PFSK-1 (cell line): ENCODE results near the gene IGF2BP3.

Experiments used
- FOXP2 ChIP-seq: optimal IDR thresholded peaks from 2 replicates; pipeline ENCODE3; 2011; ENCODE audit warnings: borderline replicate concordance, control low read depth, inconsistent platforms; ENCODE audit not compliant: insufficient read depth; ENCODE audit errors: extremely low read length, extremely low read depth
- POLR2AphosphoS5 ChIP-seq: IDR thresholded peaks from 2 replicates; pipeline ENCODE4 v1.6.1; 2012; ENCODE audit warnings: low read depth, mild to moderate bottlenecking, control low read depth, low read length, moderate library complexity
- SIN3A ChIP-seq: IDR thresholded peaks from 2 replicates; pipeline ENCODE4 v1.6.1; 2012; ENCODE audit warnings: mild to moderate bottlenecking, low read length, moderate library complexity, borderline replicate concordance; ENCODE audit not compliant: insufficient read depth
- TAF1 ChIP-seq: IDR thresholded peaks from 2 replicates; pipeline ENCODE4 v1.6.1; 2012; ENCODE audit warnings: low read length, control low read depth, borderline replicate concordance; ENCODE audit not compliant: insufficient read depth
- TF ChIP-seq, protein P1 (sequence below), 2 experiments: IDR thresholded peaks; 2 replicates each; pipeline versions ENCODE4 v1.6.1 to v1.8.0; 2011 to 2012; ENCODE audit warnings: low read depth in 2 of 2, low read length in 2 of 2, control low read depth in 1 of 2, inconsistent platforms in 1 of 2, mild to moderate bottlenecking in 1 of 2, moderate library complexity in 1 of 2; ENCODE audit not compliant: insufficient read depth in 1 of 2

IGF2BP3 gene

DNA sequence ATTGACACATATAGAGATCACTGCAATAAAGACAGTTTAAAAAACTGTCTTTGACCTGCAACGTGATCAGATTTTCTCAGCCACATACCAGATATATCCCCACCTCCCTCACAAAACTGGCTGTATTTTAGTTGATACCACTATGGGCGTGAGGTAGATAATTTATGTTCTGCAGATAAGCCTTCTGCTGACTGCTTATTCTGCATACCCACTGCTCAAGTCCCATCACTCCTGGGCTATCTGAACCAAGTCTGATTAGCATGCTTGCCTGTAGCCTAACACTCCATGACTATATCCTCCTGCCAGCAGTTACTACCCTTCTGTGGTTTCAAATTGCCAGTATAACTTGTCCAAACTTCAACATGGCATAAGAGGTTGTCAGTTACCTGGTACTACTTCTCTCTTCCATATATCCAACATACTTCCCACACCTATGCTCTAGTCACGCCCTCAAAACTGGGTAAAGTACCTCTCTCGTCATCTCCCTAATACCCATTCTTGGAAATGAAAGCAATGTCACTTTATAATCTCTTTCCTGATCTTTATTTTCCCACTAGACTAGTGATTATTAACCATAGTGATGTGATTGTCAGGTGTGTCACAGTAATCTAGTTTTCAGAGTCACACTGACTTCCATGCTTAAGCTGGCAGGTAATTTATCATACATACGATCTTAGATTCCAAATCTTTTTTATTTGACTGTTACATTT is 100.4 kb downstream of the IGF2BP3 start:
- TF ChIP-seq, protein P1, sequence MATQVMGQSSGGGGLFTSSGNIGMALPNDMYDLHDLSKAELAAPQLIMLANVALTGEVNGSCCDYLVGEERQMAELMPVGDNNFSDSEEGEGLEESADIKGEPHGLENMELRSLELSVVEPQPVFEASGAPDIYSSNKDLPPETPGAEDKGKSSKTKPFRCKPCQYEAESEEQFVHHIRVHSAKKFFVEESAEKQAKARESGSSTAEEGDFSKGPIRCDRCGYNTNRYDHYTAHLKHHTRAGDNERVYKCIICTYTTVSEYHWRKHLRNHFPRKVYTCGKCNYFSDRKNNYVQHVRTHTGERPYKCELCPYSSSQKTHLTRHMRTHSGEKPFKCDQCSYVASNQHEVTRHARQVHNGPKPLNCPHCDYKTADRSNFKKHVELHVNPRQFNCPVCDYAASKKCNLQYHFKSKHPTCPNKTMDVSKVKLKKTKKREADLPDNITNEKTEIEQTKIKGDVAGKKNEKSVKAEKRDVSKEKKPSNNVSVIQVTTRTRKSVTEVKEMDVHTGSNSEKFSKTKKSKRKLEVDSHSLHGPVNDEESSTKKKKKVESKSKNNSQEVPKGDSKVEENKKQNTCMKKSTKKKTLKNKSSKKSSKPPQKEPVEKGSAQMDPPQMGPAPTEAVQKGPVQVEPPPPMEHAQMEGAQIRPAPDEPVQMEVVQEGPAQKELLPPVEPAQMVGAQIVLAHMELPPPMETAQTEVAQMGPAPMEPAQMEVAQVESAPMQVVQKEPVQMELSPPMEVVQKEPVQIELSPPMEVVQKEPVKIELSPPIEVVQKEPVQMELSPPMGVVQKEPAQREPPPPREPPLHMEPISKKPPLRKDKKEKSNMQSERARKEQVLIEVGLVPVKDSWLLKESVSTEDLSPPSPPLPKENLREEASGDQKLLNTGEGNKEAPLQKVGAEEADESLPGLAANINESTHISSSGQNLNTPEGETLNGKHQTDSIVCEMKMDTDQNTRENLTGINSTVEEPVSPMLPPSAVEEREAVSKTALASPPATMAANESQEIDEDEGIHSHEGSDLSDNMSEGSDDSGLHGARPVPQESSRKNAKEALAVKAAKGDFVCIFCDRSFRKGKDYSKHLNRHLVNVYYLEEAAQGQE (IDR thresholded peaks at IDR 0.05; ENCODE audit: insufficient read depth in 1 of 2, low read depth in 2 of 2, low read length in 2 of 2): no peak

DNA sequence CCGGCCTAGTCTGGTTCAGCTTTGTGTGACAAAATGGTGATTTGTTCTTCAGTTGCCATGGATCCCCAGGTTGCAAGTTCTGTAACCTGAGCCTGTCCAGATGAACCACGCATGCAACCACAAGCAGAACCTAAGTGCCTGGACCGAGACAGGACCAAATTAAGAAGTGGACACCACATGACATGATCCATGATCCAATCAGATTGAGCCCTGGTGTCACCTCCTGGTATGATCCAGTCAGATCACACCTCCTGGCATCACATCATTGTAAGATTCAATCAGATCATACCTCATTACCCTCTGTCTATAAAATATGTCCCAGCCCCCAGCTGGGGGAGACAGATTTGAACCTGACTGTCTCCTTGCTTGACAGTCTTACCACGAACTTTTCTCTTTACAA is 101.2 kb downstream of the IGF2BP3 start:
- TF ChIP-seq TAF1 (no peak), FOXP2 (no peak), SIN3A (no peak), POLR2AphosphoS5 (no peak)
- TF ChIP-seq, protein P1 (IDR thresholded peaks at IDR 0.05; ENCODE audit: insufficient read depth in 1 of 2, low read depth in 2 of 2, low read length in 2 of 2): no peak

DNA sequence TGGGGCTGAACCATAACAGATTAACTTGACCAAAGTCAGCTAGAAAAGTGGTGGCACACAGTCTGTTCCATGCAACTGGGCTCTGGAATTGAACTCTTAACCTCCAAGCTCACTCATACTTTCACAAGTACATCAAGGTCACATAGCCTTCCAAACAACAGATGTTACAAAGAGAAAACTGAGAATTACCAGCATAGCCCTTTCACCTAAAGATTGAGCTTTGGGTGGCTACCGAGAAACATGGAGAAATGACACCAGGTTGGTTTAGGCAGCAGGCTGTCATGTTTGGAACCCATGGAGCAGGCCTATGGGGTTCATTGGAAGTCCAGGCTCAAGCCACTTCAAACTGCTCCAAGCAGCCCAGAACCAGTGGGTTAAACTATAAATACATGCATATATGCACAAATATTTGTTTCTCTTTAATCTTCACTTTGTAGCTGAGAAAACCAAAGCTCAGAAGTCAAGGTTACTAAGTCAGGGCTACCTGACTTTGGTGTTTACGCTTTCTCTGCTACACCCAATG is 112.1 kb downstream of the IGF2BP3 start:
- TF ChIP-seq POLR2AphosphoS5: no peak
- no peak for TF ChIP-seq FOXP2
- no peak for TF ChIP-seq SIN3A
- TF ChIP-seq TAF1: no peak
- TF ChIP-seq, protein P1 (IDR thresholded peaks at IDR 0.05; ENCODE audit: insufficient read depth in 1 of 2, low read depth in 2 of 2, low read length in 2 of 2): no peak

DNA sequence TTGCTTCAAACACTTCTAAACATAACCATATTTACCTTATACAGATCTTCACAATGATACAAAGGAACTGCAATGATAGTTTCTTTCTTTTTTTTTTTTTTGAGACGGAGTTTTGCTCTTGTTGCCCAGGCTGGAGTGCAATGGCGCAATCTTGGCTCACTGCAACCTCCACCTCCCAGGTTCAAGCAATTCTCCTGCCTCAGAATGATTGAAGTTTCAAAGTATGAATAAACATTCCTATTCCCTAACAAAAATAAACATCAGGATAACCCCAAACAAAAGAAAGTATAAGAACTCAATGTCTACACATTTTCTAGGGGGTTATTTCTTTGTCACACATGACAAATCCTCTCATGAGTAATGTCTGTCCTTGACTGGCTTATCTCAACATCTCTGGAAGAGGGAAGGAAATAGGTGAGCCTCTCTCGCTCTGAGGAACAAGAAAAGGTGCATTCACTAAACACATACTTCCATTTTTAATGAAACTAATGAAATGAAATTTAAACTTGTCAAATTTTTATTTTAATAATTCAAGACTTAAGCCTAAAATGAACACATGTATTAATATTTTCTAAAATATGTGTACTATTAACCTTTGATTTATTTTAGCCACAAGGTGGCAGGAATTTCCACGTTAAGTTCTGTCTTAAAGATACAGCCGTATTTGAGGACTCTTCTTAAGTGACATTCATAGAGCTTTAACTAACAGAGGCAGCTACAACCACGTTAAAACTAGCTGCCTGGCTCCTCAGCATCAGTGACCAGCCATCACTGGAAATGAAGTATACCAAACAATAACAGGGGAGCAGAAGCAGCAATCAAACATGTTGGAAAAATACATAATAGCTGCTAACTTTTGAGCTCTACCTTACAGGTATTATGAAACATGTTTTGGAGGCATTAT is 112.8 kb downstream of the IGF2BP3 start:
- TF ChIP-seq TAF1: peak; percentile 33; the same call in 1 of the 2 replicates
- TF ChIP-seq, protein P1 (IDR thresholded peaks at IDR 0.05; ENCODE audit: insufficient read depth in 1 of 2, low read depth in 2 of 2, low read length in 2 of 2): no peak
